ENCODE results near the gene SATB2. TPM values are rescaled to one million over a fixed set of nuclear protein-coding genes. Genes with fewer than 3 reads are reported as not detected.
A peak's percentile ranks its signal among the peaks of the same experiment; 100 is the strongest.

Gene SATB2
- total RNA-seq, 1 donor from 2014 or later, result 1.6 TPM

GRCh38 chr2:199456383-199457146 is 1.2 kb downstream of the SATB2 start:
- Histone ChIP-seq H3K27me3 (ENCODE audit: control insufficient read depth, insufficient read depth, low read length) (peaks cover 24% of the 10 kb centered on the region), H3K36me3 (ENCODE audit: control insufficient read depth, insufficient read depth, low read length) (no peaks in the 10 kb centered on the region), H3K4me3 (ENCODE audit: low read depth, low read length) (no peak overlapping the region)
- TF ChIP-seq, protein P1, sequence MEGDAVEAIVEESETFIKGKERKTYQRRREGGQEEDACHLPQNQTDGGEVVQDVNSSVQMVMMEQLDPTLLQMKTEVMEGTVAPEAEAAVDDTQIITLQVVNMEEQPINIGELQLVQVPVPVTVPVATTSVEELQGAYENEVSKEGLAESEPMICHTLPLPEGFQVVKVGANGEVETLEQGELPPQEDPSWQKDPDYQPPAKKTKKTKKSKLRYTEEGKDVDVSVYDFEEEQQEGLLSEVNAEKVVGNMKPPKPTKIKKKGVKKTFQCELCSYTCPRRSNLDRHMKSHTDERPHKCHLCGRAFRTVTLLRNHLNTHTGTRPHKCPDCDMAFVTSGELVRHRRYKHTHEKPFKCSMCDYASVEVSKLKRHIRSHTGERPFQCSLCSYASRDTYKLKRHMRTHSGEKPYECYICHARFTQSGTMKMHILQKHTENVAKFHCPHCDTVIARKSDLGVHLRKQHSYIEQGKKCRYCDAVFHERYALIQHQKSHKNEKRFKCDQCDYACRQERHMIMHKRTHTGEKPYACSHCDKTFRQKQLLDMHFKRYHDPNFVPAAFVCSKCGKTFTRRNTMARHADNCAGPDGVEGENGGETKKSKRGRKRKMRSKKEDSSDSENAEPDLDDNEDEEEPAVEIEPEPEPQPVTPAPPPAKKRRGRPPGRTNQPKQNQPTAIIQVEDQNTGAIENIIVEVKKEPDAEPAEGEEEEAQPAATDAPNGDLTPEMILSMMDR (IDR thresholded peaks at IDR 0.05; ENCODE audit: insufficient read depth, low read length, severe bottlenecking), result no peak
- no peak for DNase-seq (ENCODE audit: low read depth)
- no peak for FAIRE-seq

GRCh38 chr2:199455545-199456382 is 2.0 kb downstream of the SATB2 start:
- DNase-seq (ENCODE audit: low read depth), result peak; percentile 9
- no peak for FAIRE-seq
- Histone ChIP-seq H3K4me3 (ENCODE audit: low read depth, low read length) (peak overlapping the region; percentile 3), H3K27me3 (ENCODE audit: control insufficient read depth, insufficient read depth, low read length) (peaks cover 22% of the 10 kb centered on the region), H3K36me3 (ENCODE audit: control insufficient read depth, insufficient read depth, low read length) (no peaks in the 10 kb centered on the region)
- TF ChIP-seq, protein P1 (IDR thresholded peaks at IDR 0.05; ENCODE audit: insufficient read depth, low read length, severe bottlenecking), result no peak

GRCh38 chr2:199455210-199455544 is 2.6 kb downstream of the SATB2 start:
- TF ChIP-seq, protein P1 (IDR thresholded peaks at IDR 0.05; ENCODE audit: insufficient read depth, low read length, severe bottlenecking), result no peak
- DNase-seq (ENCODE audit: low read depth) (no peak), FAIRE-seq (no peak)
- Histone ChIP-seq H3K4me3 (ENCODE audit: low read depth, low read length) (no peak overlapping the region), H3K27me3 (ENCODE audit: control insufficient read depth, insufficient read depth, low read length) (peaks cover 21% of the 10 kb centered on the region), H3K36me3 (ENCODE audit: control insufficient read depth, insufficient read depth, low read length) (no peaks in the 10 kb centered on the region)

DNA sequence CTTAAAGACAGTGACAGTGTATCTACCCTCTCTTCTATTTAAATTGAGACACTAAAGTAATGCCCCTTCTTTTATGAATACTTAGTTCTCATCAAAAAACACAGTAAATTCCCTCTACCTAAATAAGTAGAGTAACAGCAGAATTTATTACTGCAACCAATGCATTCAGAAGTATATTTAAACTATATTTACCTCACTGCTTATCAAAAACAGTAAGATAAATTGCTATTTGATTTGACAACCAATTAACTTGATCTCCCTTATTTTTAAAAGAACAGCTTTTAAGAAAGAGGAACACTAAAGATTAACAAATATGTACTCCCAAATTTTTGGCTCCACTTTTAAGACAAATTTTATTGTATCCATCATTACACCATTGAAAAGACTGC is 4.8 kb downstream of the SATB2 start:
- peaks cover 15% of the 10 kb centered on the region for H3K27me3 ChIP-seq (ENCODE audit: control insufficient read depth, insufficient read depth, low read length)
- no peaks in the 10 kb centered on the region for H3K36me3 ChIP-seq (ENCODE audit: control insufficient read depth, insufficient read depth, low read length)
- FAIRE-seq (no peak), DNase-seq (ENCODE audit: low read depth) (no peak)
- TF ChIP-seq, protein P1 (IDR thresholded peaks at IDR 0.05; ENCODE audit: insufficient read depth, low read length, severe bottlenecking), result no peak
- no peak overlapping the region for H3K4me3 ChIP-seq (ENCODE audit: low read depth, low read length)

- no peak for FAIRE-seq
- Histone ChIP-seq H3K36me3 (ENCODE audit: control insufficient read depth, insufficient read depth, low read length) (no peaks in the 10 kb centered on the region), H3K4me3 (ENCODE audit: low read depth, low read length) (no peak overlapping the region), H3K27me3 (ENCODE audit: control insufficient read depth, insufficient read depth, low read length) (peaks cover 13% of the 10 kb centered on the region)
- TF ChIP-seq, protein P1 (IDR thresholded peaks at IDR 0.05; ENCODE audit: insufficient read depth, low read length, severe bottlenecking), result no peak
- DNase-seq (ENCODE audit: low read depth), result no peak
These were observed 5.3 kb downstream of the SATB2 start for GRCh38 chr2:199452260-199452990.
